Embryonic facial prominence (tissue), 1 donor: ENCODE results near the gene RPIA.
"Not testable (repeated sequence)": the region's sequence is repeated elsewhere in the genome, so short reads cannot be mapped to it uniquely, and the experiment has no call there.

Experiments
- DNase-seq: peaks from one replicate; pipeline ENCODE4 v3.0.0-alpha.2; 2016; ENCODE audit errors: extremely low spot score

RPIA gene

DNA sequence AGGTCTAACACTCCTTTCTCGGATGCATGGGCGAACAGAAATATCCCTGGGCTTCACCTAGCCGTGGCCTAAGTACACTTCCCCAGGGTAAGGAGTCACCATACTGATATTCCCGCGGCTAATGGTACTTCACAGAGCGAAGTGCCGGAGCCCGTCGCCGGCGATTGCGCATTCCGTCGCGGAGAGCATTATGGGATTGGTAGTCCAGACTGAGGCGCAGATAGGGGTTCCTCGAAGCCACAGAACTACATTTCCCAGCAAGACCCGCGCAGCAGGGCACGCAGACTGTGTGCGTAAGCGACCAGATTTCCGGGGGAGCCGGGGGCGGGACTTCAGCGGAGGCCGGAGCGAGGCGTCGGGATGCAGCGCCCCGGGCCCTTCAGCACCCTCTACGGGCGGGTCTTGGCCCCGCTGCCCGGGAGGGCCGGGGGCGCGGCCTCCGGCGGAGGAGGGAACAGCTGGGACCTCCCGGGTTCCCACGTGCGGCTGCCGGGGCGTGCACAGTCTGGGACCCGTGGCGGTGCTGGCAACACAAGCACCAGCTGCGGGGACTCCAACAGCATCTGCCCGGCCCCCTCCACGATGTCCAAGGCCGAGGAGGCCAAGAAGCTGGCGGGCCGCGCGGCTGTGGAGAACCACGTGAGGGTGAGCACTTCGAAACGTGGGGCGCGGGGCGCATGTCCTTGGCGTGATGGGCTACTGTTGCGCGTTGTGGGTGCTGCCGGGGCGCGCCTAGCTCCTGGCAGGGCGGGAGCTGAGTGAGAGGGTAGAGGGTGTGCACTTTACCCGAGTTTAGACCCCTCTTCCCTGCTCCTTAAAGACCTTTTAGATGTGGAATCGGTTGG is at the start of gene RPIA:
Gene RPIA, plus strand, starts transcription at position 335 of the 845 bp plus-strand sequence. Its CDS starts 26 bp downstream, at position 361.
- DNase-seq: peak; percentile 96

DNA sequence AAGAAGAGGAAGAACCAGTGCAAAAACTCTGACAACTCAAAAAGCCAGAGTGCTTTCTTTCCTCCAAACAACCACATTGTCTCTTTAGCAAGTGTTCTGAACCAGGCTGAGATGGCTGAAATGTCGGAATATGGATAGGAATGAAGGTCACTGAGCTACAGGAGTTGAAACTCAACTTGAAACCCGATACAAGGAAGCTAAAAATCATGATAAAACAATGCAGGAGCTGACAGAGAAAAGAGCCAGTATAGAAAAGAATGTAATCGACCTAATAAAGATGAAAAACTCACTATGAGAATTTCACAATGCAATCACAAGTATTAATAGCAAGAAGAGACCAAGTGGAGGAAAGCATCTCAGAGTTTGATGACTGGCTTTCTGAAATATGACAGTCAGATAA is 49.2 kb upstream of the RPIA start:
- no peak for DNase-seq

DNA sequence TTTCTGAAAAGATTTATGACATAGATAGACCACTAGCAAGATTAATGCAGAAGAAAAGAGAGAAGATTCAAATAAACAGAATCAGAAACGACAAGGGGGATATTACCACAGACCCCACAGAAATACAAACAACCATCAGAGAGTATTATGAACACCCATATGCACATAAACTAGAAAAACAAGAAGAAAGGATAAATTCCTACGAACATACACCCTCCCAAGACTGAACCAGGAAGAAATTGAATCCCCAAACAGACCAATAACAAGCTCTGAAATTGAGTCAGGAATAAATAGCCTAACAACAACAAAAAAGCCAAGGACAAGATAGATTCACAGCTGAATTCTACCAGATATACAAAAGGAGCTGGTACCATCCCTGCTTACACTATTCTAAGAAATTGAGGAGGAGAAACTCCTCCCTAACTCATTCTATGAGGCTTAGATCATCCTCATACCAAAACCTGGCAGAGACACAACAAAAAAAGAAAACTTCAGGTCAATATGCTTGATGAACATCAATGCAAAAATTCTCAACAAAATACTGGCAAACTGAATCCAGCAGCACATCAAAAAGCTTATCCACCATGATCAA is 46.1 kb upstream of the RPIA start:
- DNase-seq: not testable (repeated sequence)

DNA sequence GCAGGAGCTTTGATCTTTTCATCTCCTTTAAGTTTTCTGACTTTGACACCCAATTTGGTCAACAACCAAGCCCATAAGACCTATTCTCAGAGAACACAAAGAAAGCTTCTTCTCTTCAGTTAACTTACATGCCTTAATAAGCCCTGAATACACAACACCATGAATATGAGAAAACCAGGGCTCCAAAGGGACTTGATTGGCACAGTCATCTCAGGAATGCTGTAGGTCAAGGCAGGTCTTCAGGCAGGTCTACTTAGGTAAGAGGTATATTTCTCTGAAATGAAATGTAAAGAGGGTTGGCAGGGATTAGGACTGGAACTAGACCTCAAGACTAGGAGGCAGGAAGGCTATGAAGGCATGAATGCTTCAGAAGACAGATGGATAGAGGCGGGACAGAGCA is 39.8 kb upstream of the RPIA start:
- DNase-seq: no peak

DNA sequence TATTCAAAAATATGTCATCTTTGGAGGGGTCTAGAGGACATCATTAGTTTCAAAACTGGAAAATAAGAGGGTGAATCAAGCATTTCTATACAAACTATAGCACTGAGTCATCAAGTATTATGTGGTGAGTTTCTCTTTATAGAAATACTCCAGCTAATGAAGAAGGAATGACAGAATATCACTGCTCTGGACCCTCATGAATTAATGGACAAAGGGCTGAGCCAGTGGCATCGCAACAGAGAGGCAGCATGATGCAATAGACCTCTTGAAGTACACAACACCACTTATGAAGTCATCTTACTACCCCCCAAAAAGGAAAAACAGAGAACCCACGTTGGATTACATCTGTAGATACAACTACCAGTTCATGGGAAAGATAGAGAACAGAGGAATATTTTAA is 36.8 kb upstream of the RPIA start:
- no peak for DNase-seq

DNA sequence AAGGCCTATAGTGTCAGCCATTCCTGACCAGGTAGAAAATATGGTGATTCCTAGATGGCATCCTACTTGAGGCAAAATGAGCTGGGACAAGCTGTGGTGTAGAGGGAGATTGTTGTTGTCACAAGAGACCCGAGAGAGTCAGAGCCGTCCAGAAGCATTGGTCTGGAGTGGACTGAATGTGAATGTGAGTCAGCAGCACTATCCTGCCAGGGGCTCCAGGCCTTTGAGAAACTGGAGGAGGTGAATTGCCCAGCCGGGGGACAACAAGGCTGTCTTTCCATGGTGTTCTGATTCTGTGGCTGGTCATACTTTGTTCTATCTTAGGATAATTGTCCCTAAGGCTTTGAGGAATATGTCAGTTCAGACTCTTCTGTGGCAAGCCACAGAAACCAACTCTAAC is 34.8 kb upstream of the RPIA start:
- DNase-seq: no peak

DNA sequence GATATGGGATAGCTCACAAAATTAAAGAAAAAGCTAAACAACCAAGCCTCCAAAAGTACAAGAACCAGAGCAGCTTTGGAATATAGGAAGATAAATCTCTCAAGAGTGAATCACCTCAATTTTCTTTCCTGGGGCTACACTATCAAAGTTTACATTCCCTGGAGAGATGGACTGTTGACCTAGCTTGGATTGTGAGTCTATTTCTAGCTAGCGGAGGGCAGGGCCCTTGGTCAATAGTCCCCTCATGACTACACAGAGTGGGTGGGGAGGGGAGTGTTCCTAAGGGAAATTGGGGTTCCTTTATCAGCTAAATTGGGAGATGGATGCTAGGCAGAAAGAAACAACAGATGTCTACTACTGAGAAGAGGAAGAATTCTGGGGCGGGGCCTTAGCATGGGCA is 34.3 kb upstream of the RPIA start:
- no peak for DNase-seq

DNA sequence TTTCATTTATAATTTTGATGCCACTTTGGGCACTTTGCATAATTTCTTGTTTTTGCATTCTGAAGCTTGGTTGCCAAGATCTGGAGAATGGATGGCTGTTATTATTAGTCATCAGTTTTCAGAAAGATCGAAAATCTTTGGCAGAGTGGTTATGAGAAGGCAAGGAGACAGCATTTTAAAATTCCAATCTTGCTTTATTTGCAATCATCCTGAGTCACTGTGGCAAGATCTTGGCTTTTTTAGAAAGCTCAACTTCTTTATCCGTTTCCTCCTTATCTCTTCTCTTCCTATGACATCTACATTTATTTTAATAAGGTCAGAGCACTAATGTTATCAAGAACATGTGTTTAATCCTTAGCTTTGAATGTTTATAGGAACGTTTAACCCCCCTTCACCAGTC is 33.1 kb upstream of the RPIA start:
- no peak for DNase-seq

DNA sequence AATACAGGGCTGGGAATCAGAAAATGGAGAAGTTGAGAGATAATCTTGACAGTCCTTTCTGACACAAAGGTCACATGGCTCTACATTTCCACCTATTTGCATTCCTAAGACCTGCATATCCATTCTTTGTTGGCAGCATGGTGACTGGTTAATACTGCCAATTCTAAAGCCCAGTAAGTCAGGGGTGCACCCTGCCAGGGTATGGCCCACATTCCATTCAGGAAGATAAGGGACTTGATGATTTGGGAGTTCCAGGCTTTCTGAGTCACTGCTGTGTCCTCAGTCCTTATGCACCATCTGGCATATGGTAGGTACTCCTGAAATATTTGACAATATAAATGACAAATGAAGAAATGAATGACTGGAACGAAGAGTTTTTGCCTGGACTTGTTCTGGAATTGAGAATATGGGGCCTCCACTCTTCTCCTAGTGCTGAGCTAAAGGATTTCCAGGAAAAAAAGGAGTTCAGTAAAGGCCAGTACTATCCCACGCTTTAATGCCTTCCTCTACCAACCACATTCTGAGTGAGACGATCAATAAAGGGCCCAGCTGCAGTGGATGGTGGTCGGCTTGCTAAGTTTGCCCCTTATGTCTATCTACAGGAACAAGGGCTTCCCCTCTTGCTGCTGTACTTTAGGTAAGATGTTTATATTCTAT is 32.5 kb upstream of the RPIA start:
- no peak for DNase-seq

DNA sequence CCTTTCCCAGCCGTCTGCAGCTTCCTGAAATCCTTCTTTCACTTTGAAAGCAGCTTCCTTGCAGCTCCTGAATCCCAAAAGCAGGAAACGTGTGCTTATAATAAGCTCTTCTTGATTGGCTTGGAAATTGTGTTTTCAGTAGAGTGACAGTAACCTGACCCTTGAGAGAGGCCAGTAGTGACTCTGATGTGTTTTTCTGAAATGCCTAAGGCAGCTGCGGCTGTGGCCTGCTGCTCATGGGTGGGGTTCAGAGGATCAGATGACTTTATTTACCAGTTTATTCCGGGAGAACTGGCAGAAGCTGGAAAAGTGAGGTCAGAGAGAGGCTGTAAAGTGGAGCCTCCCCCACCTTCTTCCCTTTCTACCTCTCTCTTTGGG is 31.9 kb upstream of the RPIA start:
- no peak for DNase-seq

DNA sequence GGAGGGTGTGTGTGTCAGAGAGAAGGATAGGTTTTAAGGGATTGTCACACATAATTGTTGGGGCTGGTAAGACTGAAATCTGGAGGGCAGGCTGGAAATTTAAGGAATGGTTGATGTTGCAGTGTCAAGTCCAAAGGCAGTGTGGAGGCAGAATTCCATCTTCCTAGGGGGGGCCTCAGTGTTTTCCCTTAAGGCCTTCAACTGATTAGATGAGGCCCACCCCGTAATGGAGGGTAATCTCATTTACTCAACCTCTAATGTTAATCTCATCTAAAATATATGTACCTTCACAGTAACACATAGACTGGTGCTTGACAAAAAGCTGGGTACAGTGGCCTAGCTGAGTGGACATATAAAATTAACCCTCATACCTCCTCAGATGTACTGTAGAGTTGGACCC is 30.9 kb upstream of the RPIA start:
- no peak for DNase-seq

DNA sequence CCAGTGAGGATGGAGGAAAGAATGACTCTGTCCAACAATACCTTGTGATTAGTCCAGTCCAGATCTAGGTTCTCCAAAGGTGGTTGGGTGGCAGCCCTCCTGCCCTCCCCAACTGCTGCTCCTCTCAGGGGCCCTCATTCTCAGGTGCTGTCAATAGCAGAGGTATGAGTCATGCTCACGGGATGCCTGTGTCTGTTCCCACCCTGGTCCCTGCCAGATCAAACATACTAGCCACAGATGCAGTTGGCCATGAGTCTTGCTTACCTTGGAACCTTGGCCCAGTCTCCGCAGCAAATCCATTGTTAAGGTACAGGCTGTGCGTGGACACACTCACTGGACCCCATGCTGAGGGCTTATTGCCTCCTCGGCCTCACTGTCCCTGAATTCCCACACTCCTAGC is 24.9 kb upstream of the RPIA start:
- DNase-seq: no peak

DNA sequence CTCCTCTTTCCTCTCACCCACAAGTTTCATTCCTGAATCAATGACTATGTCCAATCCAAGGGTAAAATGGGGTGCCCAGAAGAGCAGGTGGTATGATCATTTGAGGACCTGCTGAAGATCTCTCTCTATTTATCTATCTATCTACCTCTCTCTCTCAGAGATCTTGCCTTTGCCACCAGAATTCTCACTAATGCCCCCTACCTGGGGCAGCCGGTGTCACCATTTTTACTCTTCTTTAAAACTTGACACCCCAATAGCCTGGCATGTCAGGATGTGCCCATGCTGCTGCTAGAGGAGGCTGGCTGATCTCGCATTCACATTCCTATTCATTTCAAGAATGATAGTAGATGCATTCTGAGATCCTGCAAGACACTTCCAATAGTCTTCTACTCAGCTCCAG is 24.3 kb upstream of the RPIA start:
- DNase-seq: no peak

DNA sequence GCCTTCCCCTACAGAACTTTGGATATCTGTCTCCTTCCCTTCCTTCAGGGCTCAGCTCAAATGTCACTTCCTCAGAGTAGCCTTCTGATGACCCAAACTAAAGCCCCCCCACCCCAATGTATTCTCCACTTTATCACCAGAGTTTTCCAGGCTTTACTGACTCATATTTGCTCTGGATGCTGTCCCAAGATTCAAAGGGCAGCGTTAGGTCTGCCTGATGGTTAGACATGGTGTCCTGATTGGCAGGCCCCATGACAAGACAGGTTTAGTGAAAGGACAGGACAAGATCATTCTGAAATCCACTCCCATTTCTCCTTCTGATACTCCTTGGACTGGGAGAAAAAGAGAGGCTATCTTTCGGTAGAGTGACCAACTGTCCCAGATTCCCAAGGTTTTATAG is 22.6 kb upstream of the RPIA start:
- DNase-seq: no peak

DNA sequence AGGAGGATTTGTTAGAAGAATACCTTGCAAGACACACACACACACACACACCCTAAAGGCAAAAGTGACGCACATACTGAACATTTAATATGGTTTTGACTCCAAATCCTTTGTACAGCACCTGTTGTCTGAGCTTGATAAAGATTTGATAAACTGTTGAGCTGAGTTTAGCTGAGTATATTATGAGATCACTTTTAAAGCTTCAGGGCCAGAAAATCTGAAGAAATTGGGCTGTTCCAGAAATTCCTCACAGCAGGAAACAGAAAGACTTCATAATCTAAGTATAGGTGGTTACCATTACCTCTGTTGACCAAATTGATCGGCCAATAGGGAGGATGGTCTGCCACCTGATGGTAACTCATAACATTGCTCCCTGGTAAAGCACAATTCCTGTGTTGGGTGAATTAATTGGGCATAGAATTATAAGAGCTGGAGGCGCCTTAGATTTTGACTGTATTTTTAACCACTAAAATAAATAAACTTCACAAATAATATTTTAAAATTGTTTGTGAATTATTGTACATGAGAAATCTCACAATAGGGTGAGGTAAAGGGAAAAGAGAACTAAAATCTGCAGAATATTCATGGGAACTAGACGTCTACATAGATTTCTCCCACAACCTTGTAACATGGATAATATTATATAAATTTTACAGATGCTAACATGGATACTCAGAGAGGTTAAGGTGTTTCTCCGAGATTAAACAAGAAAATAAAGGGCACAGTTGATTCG is 21.8 kb upstream of the RPIA start:
- no peak for DNase-seq

DNA sequence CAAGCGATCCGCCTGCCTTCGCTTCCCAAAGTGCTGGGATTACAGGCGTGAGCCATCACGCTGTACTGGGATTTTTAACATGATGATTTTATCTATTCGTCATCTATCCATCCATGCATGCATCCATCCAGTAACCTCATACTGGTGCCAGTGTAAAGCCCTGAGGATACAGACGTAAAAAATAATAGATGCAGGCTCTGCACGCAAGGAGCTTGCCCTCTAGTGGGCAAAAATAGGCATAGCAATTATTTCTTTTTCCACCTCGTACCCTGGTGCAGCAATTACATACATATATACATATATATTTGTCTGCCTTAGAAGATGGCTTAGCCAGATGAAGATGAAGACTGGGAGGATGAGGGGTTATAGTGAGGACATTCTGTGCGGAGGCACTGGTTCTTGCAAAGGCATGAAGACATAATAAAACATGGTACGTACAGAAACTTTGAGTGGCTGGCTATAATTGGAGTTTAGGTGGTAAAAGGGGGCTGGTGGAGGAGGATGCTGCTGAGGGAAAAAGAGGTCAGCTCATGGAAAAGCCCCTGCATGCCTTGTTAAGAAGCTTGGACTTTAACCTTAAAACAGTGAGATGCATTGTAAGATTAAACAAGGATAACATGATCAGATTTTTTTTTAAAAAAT is 19.6 kb upstream of the RPIA start:
- no peak for DNase-seq

DNA sequence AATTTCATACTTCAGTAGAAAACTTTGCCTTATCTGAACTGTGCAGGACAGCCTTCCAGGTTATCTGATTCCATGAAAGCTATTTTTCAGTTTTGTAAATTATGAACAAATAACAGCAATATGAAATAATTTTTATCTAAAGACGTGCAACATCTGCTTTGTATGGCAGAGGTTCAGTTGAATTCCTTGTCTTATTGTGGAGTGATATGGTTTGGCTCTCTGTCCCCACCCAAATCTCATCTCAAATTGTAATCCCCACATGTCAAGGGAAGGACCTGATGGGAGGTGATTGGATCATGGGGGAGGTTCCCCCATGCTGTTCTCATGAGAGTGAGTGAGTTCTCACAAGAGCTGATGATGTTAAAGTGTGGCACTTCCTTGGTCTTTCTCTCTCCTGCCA is 18.1 kb upstream of the RPIA start:
- no peak for DNase-seq

DNA sequence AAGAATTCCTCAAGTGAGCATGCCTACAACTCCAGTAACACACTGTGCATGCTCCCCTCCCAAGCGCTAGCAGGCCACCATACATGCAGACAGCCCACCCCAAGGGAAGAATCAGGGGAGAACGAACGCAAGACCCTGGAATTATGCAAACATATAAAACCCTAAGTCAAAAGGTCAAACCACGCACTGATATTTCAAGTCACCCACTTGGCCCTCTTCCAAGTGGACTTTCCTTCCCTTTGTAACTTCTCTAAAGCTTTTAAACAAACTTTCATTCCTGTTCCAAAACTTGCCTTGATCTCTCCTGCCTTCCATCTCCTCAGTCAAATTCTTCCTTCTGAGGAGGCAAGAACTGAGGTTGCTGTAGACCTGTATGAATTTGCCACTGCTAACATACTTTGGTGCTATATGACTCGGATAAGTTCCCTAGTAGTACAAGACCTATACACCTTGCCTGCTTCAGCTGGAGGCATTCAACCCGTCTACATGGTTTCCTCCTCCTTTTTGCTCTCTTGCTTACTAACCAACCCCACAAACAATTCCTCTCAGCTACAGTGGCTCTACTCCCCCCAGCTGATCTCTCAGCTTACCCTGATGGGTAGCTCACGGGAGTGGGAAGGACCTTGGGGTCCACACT is 11.1 kb upstream of the RPIA start:
- no peak for DNase-seq

DNA sequence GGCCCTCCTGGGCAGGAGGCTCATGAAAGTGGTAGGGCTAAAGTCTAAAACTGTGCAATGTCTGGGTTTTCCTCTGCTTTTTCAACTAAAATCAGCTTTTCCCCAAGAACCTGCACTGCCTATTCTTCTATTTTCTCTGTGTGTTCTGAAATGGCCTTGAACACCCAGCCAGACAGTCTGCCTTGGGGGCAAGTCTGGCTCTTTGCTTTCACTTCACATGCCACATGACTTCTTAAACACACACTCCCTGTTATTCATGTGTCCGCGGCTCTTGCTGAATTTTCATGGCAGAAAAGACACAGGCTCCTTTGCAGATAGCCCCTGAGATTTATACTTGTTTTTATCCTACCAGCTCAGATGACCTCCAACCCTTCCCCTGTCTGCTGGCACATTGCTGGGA is 10.6 kb upstream of the RPIA start:
- DNase-seq: no peak

DNA sequence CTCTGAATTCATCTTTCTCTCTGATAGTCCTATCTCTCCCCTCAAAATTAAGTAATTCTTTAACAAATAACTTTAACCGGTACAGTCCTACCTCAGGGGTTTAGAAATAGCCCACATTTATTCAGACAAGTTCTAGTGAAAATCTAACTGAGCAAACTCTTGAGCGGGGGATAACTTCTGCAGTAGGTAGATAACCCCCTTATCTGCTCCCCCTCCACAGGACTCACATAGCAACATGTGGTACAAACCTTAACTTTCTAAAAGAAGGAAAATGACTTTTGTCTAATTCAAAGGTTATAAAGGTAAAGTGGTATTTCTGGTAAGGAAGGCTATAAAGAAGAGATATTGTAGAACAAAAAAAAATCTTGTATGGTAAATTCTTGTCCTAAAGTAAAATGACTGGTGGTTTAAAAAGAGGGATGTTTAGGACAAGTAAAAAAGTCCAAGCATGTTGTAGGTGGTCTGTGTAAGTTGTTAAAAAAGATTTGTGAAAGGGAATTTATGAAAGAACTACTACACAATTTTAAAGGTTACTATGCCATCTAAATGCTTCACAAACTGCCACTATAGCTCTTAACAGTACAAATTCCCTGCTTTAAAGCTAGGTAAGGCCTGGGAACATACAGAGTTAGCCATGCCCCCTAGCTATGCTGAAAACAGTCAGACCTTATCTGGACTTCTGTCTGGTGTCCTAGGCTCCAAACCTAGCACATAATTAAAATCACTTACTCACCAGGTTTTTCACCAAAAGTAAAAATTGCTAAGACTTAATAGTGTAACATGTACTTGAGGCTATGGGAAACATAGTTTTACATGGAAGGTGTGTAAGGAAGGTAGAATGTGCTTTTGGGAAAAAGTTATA is 8.1 kb upstream of the RPIA start:
- no peak for DNase-seq

DNA sequence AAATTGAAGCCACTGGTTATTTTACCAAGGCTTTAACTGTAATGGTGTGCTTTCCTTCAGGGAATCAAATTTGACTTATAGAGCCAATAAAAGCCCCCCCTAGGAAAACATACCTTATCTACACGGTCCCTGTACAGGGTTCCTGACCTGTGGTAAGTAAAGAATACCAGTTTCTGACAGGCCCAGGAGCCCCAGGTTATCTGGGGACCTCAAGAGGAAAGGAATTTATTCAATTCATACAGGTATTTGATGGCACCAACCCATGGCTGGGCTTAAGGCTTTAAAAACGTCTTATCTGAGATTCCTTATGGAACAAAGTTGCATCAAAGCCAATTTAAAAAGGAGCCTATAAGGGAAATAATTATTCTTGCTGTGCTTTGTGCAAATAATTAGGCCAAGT is 7.0 kb upstream of the RPIA start:
- no peak for DNase-seq
